Endothelial cell of umbilical vein (primary cell): ENCODE measurements around the gene FLG2. TPM values are rescaled to one million over a fixed set of nuclear protein-coding genes. Genes with fewer than 3 reads are reported as not detected.

Source experiments
- BruUV-seq: library from RNA; stranded (reverse); fragments of 400-500 nt; replicated peaks from 2 replicates; lab custom pipeline; 2021; lab: Mats Ljungman, UMichigan
- CTCF ChIA-PET: fragments of 300-600, 350-600 bp; sonication (Branson Sonifier 250); formaldehyde crosslinking; loops from one replicate; lab custom pipeline; 2021; ENCODE audit warnings: antibody characterized with exemption, inconsistent platforms; lab: Charles Lee
- POLR2A ChIA-PET: fragments of 300-600, 350-600 bp; sonication (Branson Sonifier 250); formaldehyde crosslinking; loops from one replicate; lab custom pipeline; 2021; ENCODE audit warnings: antibody characterized with exemption, inconsistent platforms; lab: Charles Lee
- DNase-seq: peaks from one replicate; pipeline ENCODE4 v3.0.0-alpha.2; 2011; ENCODE audit warnings: low read depth, low spot score
- FAIRE-seq: peaks from 2 replicates; lab custom pipeline; 2011; peaks lifted over from hg19 to GRCh38; lab: Jason Lieb, UNC
- H2AFZ ChIP-seq: 2 replicates; pipeline ENCODE4 v1.6.0; 2012; ENCODE audit warnings: low read depth, low read length, control low read depth, inconsistent platforms
- H3K27ac ChIP-seq: 2 replicates; pipeline ENCODE4 v1.5.1; 2011; ENCODE audit warnings: low read depth, mild to moderate bottlenecking, control low read depth, low read length, moderate library complexity; ENCODE audit not compliant: insufficient read depth
- H3K27me3 ChIP-seq, 2 experiments: 2 replicates each; pipeline versions ENCODE4 v1.6.0 to v1.6.1; 2011; ENCODE audit warnings: low read length in 2 of 2, mixed read lengths in 1 of 2; ENCODE audit not compliant: control insufficient read depth in 2 of 2, insufficient read depth in 2 of 2
- H3K36me3 ChIP-seq, 2 experiments: 2 replicates in 1 of 2; 3 replicates in 1 of 2; pipeline ENCODE4 v1.5.1; 2011; ENCODE audit warnings: low read length in 2 of 2, mild to moderate bottlenecking in 1 of 2, moderate library complexity in 1 of 2; ENCODE audit not compliant: control insufficient read depth in 2 of 2, insufficient read depth in 2 of 2; ENCODE audit errors: extremely low read depth in 1 of 2
- H3K4me1 ChIP-seq: 3 replicates; pipeline ENCODE4 v1.5.1; 2011; ENCODE audit warnings: mild to moderate bottlenecking, low read length; ENCODE audit not compliant: control insufficient read depth, insufficient read depth; ENCODE audit errors: extremely low read depth
- H3K4me2 ChIP-seq: 2 replicates; pipeline ENCODE4 v1.6.1; 2011; ENCODE audit warnings: low read length, control low read depth, mixed read lengths; ENCODE audit not compliant: insufficient read depth
- H3K4me3 ChIP-seq, 3 experiments: fragments of 200-600 bp in 1 of 3; sonication (generic), shearing (Covaris generic) in 1 of 3; replicated peaks in 1 of 3; 2 replicates each; pipeline ENCODE4 v1.5.1; 2011 to 2016; ENCODE audit warnings: control low read depth in 3 of 3, low read length in 3 of 3, mild to moderate bottlenecking in 2 of 3, inconsistent platforms in 1 of 3, low read depth in 1 of 3, moderate library complexity in 1 of 3; ENCODE audit not compliant: insufficient read depth in 1 of 3
- H3K79me2 ChIP-seq: 2 replicates; pipeline ENCODE4 v1.6.0; 2012; ENCODE audit warnings: low read length, inconsistent platforms; ENCODE audit not compliant: control insufficient read depth, insufficient read depth
- H3K9ac ChIP-seq: replicated peaks from 2 replicates; pipeline ENCODE3; 2011; ENCODE audit warnings: low read length, control low read depth; ENCODE audit not compliant: insufficient read depth; ENCODE audit errors: extremely low read depth
- H3K9me1 ChIP-seq: replicated peaks from 3 replicates; pipeline ENCODE4 v1.6.0; 2011; ENCODE audit warnings: mild to moderate bottlenecking, low read length; ENCODE audit not compliant: control insufficient read depth, insufficient read depth; ENCODE audit errors: extremely low read depth
- H3K9me3 ChIP-seq: replicated peaks from 2 replicates; pipeline ENCODE4 v1.5.1; 2012; ENCODE audit warnings: low read length, inconsistent platforms; ENCODE audit not compliant: control insufficient read depth, insufficient read depth
- H4K20me1 ChIP-seq: replicated peaks from 2 replicates; pipeline ENCODE3; 2011; ENCODE audit warnings: mild to moderate bottlenecking, low read length; ENCODE audit not compliant: control insufficient read depth, insufficient read depth; ENCODE audit errors: extremely low read depth
- CTCF ChIP-seq, 2 donors: IDR thresholded peaks; 1 replicate in 1 of 2; 2 replicates in 1 of 2; pipeline ENCODE4 v1.5.1; 2011; ENCODE audit warnings: low read length in 2 of 2, mild to moderate bottlenecking in 2 of 2, moderate library complexity in 2 of 2, control low read depth in 1 of 2, inconsistent platforms in 1 of 2, low read depth in 1 of 2; ENCODE audit not compliant: insufficient read depth in 1 of 2; ENCODE audit errors: extremely low read depth in 1 of 2
- EZH2 ChIP-seq: IDR thresholded peaks from 2 replicates; pipeline ENCODE4 v1.6.1; 2012; ENCODE audit warnings: borderline replicate concordance, low read depth, mild to moderate bottlenecking, moderate library complexity, low read length, inconsistent platforms; ENCODE audit not compliant: severe bottlenecking
- FOS ChIP-seq: IDR thresholded peaks from 2 replicates; pipeline ENCODE4 v1.6.1; 2011; ENCODE audit warnings: mild to moderate bottlenecking, low read length, moderate library complexity, borderline replicate concordance; ENCODE audit not compliant: insufficient read depth
- GATA2 ChIP-seq: IDR thresholded peaks from 2 replicates; pipeline ENCODE4 v1.7.0; 2011; ENCODE audit warnings: low read depth, mild to moderate bottlenecking, moderate library complexity, mixed read lengths, low read length; ENCODE audit not compliant: insufficient read length, insufficient read depth
- MAX ChIP-seq: IDR thresholded peaks from 2 replicates; pipeline ENCODE4 v1.6.1; 2011; ENCODE audit not compliant: insufficient read depth, insufficient read length
- MYC ChIP-seq: IDR thresholded peaks from one replicate; pipeline ENCODE4 v1.6.1; 2011; ENCODE audit warnings: mild to moderate bottlenecking, low read depth, low read length
- POLR2A ChIP-seq: IDR thresholded peaks from 2 replicates; pipeline ENCODE4 v1.6.1; 2012; ENCODE audit warnings: low read depth, mild to moderate bottlenecking, control low read depth, low read length
- POLR2AphosphoS5 ChIP-seq: IDR thresholded peaks from 2 replicates; pipeline ENCODE4 v1.6.1; 2012; ENCODE audit warnings: low read depth, mild to moderate bottlenecking, control low read depth, low read length, moderate library complexity; ENCODE audit not compliant: insufficient read depth
- dilution Hi-C: fragments of 300-500 bp; cut with MboI; formaldehyde crosslinking; loops from one replicate; pipeline ENCODE4 v1.15.0; 2019; ENCODE audit warnings: low sequenced_read_pairs; ENCODE audit not compliant: extremely low pct_ligation_motif_present
- intact Hi-C: fragments of 100-400 bp; cut with micrococcal nuclease; formaldehyde crosslinking; loops from one replicate; pipeline ENCODE4 v1.10.0; 2022
- polyA plus RNA-seq, 4 experiments: library from polyadenylated mRNA; depleted of rRNA in 3 of 4; stranded (reverse) in 3 of 4; unstranded in 1 of 4; fragments of >200 nt; gene quantifications; 2 replicates each; pipeline versions ENCODE4 v1.2.1 to v1.2.3, GENCODE V29; 2011 to 2012; ENCODE audit warnings: missing spikeins in 1 of 4
- total RNA-seq: library from RNA; stranded (reverse); gene quantifications from 2 replicates; pipeline ENCODE4 v1.2.3, GENCODE V29; 2021

Gene FLG2
- total and polyA plus RNA-seq, 2 donors (not counting 3 experiments of a cell fraction or from before 2014, with no cell fraction given) = not detected

GRCh38 chr1:152374451-152374850, 14.6 kb upstream of the FLG2 start:
- Histone ChIP-seq H3K27ac (no peak overlapping the region), H3K79me2 (no peaks in the 10 kb centered on the region), H3K36me3 (no peaks in the 10 kb centered on the region), H3K4me3 (no peak overlapping the region), H3K27me3 (no peaks in the 10 kb centered on the region), H3K4me1 (no peaks in the 10 kb centered on the region), H3K9me1 (no peaks in the 10 kb centered on the region), H3K9ac (no peak overlapping the region), H4K20me1 (no peaks in the 10 kb centered on the region), H3K4me2 (no peak overlapping the region), H2AFZ (no peak overlapping the region), H3K9me3 (no peaks in the 10 kb centered on the region)
- dilution Hi-C loops = no loop called here
- ChIA-PET POLR2A (no interaction called here), CTCF (interaction anchor here (1.7 kb wide), 1 partner anchor 27 kb away, joined by 5 read pairs; no protein-coding TSS in a partner anchor)
- no peak for DNase-seq
- TF ChIP-seq MYC (no peak), GATA2 (no peak), POLR2A (no peak), FOS (no peak), MAX (no peak), EZH2 (no peak), CTCF (IDR thresholded peaks at IDR 0.05; ENCODE audit: extremely low read depth in 1 of 2, insufficient read depth in 1 of 2, low read depth in 1 of 2, low read length in 2 of 2) (no peak), POLR2AphosphoS5 (no peak)
- FAIRE-seq = no peak
- intact Hi-C loops = no loop called here
- BruUV-seq = no TSS peak
